ENCODE measurements around the gene RNF181. TPM values are rescaled to one million over a fixed set of nuclear protein-coding genes. Genes with fewer than 3 reads are reported as not detected.

Gene RNF181
- total and polyA plus RNA-seq, 2 of the 13 experiments (the other 11 are each of a cell fraction or from before 2014, with no cell fraction given) = 224 to 578 TPM

DNA sequence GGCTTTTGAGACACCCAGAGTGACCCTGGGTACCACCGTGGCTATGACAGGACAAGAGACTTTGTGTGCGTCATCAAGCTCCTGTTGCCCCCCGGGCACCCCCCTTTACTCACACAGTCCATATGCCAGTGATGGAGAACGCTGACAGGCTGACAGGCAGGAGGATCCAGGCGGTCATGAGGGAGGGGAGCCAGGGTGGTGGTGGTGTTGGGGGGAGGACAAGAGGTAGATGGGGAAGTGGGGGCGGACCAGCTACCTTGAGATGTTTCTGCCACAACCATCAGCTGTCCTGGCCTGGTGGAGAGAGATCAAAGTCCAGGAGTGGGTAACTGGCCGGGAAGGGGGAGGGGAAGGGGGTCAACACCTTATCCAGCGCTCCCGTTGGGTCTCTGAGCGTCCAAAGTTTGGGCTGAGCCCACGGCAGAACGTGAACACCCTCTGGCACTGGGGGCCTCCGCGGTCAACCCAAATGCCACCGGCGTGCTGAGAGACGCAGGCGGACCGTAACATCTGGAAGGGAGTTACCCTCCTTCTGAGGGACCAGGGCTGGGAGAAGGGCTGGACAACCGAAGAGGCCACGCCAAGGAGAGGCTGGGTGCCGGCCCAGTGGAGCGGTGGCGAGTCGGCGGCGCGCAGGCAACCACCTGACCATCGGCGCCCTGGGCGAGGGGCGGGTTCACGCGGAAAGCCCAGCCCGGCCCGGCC is 6.4 kb downstream of the RNF181 start (continued):
- TF ChIP-seq, protein P1, sequence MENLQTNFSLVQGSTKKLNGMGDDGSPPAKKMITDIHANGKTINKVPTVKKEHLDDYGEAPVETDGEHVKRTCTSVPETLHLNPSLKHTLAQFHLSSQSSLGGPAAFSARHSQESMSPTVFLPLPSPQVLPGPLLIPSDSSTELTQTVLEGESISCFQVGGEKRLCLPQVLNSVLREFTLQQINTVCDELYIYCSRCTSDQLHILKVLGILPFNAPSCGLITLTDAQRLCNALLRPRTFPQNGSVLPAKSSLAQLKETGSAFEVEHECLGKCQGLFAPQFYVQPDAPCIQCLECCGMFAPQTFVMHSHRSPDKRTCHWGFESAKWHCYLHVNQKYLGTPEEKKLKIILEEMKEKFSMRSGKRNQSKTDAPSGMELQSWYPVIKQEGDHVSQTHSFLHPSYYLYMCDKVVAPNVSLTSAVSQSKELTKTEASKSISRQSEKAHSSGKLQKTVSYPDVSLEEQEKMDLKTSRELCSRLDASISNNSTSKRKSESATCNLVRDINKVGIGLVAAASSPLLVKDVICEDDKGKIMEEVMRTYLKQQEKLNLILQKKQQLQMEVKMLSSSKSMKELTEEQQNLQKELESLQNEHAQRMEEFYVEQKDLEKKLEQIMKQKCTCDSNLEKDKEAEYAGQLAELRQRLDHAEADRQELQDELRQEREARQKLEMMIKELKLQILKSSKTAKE (CRISPR knock-in tag; IDR thresholded peaks at IDR 0.05; ENCODE audit: borderline replicate concordance) = no peak
- TF ChIP-seq HOXD1 (CRISPR knock-in tag; IDR thresholded peaks at IDR 0.05) (peak; percentile 48; the same call in 1 of the 2 replicates), SNAPC2 (CRISPR knock-in tag; IDR thresholded peaks at IDR 0.05) (no peak), FOXK2 (IDR thresholded peaks at IDR 0.05) (no peak), SMAD3 (CRISPR knock-in tag; IDR thresholded peaks at IDR 0.05) (no peak), SP2 (CRISPR knock-in tag; IDR thresholded peaks at IDR 0.05) (no peak), RFXANK (CRISPR knock-in tag; IDR thresholded peaks at IDR 0.05) (peak; percentile 15; the same call in 1 of the 2 replicates), ZNF816 (CRISPR knock-in tag; IDR thresholded peaks at IDR 0.05; ENCODE audit: borderline replicate concordance) (no peak), KLF15 (CRISPR knock-in tag; IDR thresholded peaks at IDR 0.05; ENCODE audit: borderline replicate concordance) (peak; percentile 14; the same call in 1 of the 2 replicates), ZNF124 (CRISPR knock-in tag; IDR thresholded peaks at IDR 0.05) (0 out of 2 replicates have a peak, but pooled peaks have one; percentile 7), MXI1 (IDR thresholded peaks at IDR 0.05; ENCODE audit: borderline replicate concordance, low read depth, low read length) (0 out of 3 replicates have a peak, but pooled peaks have one; percentile 10), SAP130 (CRISPR knock-in tag; IDR thresholded peaks at IDR 0.05; ENCODE audit: low read depth) (peak; percentile 64), ZNF333 (CRISPR knock-in tag; IDR thresholded peaks at IDR 0.05; ENCODE audit: borderline replicate concordance) (peak; percentile 9; the same call in 1 of the 2 replicates), ZNF772 (CRISPR knock-in tag; IDR thresholded peaks at IDR 0.05) (no peak; the same call in 1 of the 2 replicates), TOE1 (CRISPR knock-in tag; IDR thresholded peaks at IDR 0.05) (0 out of 2 replicates have a peak, but pooled peaks have one; percentile 58), NCOA2 (CRISPR knock-in tag; IDR thresholded peaks at IDR 0.05) (peak; percentile 6; the same call in 1 of the 2 replicates)
- TF ChIP-seq, protein P2, sequence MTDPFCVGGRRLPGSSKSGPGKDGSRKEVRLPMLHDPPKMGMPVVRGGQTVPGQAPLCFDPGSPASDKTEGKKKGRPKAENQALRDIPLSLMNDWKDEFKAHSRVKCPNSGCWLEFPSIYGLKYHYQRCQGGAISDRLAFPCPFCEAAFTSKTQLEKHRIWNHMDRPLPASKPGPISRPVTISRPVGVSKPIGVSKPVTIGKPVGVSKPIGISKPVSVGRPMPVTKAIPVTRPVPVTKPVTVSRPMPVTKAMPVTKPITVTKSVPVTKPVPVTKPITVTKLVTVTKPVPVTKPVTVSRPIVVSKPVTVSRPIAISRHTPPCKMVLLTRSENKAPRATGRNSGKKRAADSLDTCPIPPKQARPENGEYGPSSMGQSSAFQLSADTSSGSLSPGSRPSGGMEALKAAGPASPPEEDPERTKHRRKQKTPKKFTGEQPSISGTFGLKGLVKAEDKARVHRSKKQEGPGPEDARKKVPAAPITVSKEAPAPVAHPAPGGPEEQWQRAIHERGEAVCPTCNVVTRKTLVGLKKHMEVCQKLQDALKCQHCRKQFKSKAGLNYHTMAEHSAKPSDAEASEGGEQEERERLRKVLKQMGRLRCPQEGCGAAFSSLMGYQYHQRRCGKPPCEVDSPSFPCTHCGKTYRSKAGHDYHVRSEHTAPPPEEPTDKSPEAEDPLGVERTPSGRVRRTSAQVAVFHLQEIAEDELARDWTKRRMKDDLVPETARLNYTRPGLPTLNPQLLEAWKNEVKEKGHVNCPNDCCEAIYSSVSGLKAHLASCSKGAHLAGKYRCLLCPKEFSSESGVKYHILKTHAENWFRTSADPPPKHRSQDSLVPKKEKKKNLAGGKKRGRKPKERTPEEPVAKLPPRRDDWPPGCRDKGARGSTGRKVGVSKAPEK (CRISPR knock-in tag; IDR thresholded peaks at IDR 0.05; ENCODE audit: borderline replicate concordance) = no peak
- TF ChIP-seq, protein P3, sequence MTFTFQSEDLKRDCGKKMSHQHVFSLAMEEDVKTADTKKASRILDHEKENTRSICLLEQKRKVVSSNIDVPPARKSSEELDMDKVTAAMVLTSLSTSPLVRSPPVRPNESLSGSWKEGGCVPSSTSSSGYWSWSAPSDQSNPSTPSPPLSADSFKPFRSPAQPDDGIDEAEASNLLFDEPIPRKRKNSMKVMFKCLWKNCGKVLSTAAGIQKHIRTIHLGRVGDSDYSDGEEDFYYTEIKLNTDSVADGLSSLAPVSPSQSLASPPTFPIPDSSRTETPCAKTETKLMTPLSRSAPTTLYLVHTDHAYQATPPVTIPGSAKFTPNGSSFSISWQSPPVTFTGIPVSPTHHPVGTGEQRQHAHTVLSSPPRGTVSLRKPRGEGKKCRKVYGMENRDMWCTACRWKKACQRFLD (CRISPR knock-in tag; IDR thresholded peaks at IDR 0.05; ENCODE audit: borderline replicate concordance) = peak; percentile 35; the same call in 1 of the 2 replicates
- TF ChIP-seq, protein P4, sequence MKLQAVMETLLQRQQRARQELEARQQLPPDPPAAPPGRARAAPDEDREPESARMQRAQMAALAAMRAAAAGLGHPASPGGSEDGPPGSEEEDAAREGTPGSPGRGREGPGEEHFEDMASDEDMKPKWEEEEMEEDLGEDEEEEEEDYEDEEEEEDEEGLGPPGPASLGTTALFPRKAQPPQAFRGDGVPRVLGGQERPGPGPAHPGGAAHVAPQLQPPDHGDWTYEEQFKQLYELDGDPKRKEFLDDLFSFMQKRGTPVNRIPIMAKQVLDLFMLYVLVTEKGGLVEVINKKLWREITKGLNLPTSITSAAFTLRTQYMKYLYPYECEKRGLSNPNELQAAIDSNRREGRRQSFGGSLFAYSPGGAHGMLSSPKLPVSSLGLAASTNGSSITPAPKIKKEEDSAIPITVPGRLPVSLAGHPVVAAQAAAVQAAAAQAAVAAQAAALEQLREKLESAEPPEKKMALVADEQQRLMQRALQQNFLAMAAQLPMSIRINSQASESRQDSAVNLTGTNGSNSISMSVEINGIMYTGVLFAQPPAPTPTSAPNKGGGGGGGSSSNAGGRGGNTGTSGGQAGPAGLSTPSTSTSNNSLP (IDR thresholded peaks at IDR 0.05; ENCODE audit: low read depth, low read length) = no peak
- TF ChIP-seq, protein P5, sequence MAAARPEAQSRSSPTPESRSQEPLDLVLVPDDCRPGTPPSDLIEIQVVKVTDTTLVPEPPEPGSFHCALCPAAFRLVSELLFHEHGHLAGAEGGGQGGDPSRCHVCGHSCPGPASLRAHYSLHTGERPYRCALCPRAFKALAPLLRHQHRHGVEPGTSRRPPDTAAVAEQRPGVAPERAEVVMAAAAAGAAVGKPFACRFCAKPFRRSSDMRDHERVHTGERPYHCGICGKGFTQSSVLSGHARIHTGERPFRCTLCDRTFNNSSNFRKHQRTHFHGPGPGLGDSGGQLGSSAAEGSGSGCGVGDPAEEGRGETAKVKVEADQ (CRISPR knock-in tag; IDR thresholded peaks at IDR 0.05; ENCODE audit: borderline replicate concordance) = 0 out of 2 replicates have a peak, but pooled peaks have one; percentile 43
